ENCODE results near the gene WRAP73.

The WRAP73 gene

DNA sequence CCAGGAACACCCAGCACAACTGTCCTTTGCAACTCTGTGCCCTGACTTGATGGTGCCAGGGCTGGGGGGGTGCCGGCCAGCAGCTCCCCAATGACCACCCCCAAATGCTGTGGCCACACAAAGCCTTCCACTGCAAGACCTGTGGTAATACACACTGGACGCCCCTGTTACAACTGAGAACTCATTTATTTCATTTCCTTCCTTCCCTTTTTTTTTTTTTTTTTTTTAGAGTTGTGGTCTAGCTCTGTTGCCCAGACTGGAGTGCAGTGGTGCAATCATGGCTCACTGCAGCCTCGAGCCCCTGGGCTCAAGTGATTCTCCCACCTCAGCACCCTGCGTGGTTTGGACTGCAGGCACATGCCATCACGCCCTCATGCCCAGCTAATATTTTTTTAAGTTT, 27.6 kb upstream of the WRAP73 start:
- no peak for TF ChIP-seq CTCF (conservative IDR thresholded peaks at IDR 0.05; ENCODE audit: low read depth, low read length)
- H3K4me3 ChIP-seq (ENCODE audit: low read length), result no peak overlapping the region
- DNase-seq (ENCODE audit: low read depth), result no peak

GRCh38 chr1:3676581-3677470, 26.9 kb upstream of the WRAP73 start:
- TF ChIP-seq CTCF (conservative IDR thresholded peaks at IDR 0.05; ENCODE audit: low read depth, low read length), result no peak
- no peak for DNase-seq (ENCODE audit: low read depth)
- H3K4me3 ChIP-seq (ENCODE audit: low read length), result no peak overlapping the region

GRCh38 chr1:3675436-3675835, 25.5 kb upstream of the WRAP73 start:
- DNase-seq (ENCODE audit: low read depth), result no peak
- no peak for TF ChIP-seq CTCF (conservative IDR thresholded peaks at IDR 0.05; ENCODE audit: low read depth, low read length)
- H3K4me3 ChIP-seq (ENCODE audit: low read length), result no peak overlapping the region

DNA sequence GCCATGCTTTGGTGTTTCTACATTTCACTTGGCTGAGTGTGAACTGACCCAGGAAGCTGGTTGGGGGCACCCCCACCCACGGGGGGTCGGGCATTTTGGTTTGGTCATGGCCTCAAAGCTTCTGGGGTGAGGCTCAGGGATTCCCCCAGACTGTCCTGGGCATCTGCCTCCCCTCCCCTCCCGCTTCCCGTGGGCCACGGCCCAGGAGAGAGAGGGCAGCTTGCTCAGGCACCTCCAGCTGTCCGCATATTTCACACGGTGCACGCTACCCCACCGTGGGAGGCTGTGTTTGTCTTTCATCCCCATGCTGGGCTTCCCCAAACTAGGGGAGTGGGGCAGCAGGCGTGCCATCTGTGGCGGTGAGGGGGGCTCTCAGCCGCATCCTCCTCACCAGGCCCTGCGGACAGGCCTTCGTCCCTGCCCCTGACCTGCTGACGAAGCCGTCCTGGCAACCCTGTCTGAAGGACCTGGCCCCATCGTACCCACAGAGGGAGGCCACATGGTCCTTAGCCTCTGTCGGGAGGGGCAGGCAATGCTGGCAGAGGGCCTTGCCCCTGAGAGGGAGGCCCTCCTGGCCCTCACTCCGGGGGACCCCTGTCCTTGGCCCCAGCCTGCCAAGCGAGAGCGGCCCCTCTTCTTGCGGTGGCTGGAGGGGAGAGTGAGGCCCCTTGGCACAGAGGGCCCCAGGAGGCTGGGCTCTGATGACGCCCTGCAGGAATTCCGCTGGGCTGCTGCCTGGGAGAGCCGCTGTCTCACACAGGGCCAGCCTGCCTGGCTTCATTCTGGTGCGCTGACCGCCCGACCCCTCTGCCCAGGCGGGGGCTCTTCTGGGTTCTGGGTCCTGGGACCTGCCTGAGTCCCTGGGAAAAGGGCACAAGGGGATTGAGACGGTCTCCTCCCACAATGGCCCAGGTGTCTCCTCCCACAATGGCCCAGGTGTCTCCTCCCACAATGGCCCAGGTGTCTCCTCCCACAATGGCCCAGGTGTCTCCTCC, 24.5 kb upstream of the WRAP73 start:
- H3K4me3 ChIP-seq (ENCODE audit: low read length), result no peak overlapping the region
- DNase-seq (ENCODE audit: low read depth), result no peak

GRCh38 chr1:3673381-3674099, 23.6 kb upstream of the WRAP73 start:
- no peak for DNase-seq (ENCODE audit: low read depth)
- no peak overlapping the region for H3K4me3 ChIP-seq (ENCODE audit: low read length)
- TF ChIP-seq CTCF (conservative IDR thresholded peaks at IDR 0.05; ENCODE audit: low read depth, low read length), result no peak

More for the DNA sequence above, 24.5 kb upstream of the WRAP73 start:
- no peak for TF ChIP-seq CTCF (conservative IDR thresholded peaks at IDR 0.05; ENCODE audit: low read depth, low read length)

DNA sequence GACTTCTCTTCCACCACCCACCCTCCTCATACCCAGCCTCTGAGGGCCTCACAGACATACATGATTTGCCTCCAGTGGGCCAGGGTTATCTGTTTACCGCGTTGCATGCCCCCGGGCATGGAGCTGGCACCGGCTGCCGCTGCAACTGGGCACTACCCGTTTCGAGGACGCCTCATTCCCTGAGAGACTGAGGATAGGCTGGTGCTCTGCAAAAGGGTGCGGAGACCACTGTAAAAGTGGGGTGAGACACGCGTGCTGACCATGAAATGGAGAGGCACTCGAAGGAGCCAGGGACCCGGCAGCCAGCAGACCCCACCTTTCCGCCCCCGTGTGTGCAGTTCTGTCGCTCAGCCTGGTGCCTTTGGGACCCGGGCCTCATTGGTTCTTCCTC, 23.1 kb upstream of the WRAP73 start:
- no peak for TF ChIP-seq CTCF (conservative IDR thresholded peaks at IDR 0.05; ENCODE audit: low read depth, low read length)
- no peak for DNase-seq (ENCODE audit: low read depth)
- H3K4me3 ChIP-seq (ENCODE audit: low read length), result no peak overlapping the region

All from retinal pigment epithelial cell (primary cell).